Smooth muscle cell of the brain vasculature (primary cell): ENCODE measurements around the gene BACE1.

Experiments
- DNase-seq: peaks from one replicate; pipeline ENCODE4 v3.0.0-alpha.2; 2012; ENCODE audit warnings: low read depth, low spot score

BACE1 gene

GRCh38 chr11:117309310-117309709 is 6.7 kb downstream of the BACE1 start:
- DNase-seq = no peak

- no peak for DNase-seq
These were observed 10.9 kb downstream of the BACE1 start for GRCh38 chr11:117305145-117305544.

DNA sequence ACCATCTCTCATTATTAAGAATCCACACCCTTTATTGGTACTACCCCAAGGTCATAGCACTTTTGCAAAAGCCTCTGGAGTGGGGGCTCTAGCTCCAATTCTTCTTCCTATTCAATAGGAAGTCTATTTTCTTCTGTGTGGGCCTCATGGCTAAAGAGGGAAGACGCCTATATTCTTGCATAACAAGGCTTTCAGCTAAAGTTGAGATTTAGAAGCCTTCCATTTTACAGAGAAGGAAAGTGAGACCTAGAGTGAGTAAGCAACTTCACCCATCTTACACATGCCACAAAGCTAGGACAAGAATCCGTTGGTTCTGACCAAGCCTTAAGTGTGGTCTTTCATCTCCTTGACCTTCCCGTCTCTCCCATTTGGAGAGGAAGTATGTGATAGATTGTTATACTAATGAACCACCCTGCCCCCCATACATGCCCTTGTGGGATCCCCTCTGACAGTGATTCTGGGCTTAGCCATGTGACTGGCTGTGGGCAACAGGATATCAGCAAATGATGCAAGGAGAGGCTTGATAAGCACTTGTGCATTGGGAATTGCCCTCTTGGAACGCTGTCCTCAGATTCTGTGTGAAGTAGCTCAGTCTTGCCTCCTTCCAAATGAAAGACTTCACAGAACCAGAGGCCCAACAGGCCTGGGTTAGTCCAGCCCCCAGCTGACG is 12.3 kb downstream of the BACE1 start:
- DNase-seq = no peak

- no peak for DNase-seq
These were observed 13.0 kb downstream of the BACE1 start for GRCh38 chr11:117303101-117303500.

DNA sequence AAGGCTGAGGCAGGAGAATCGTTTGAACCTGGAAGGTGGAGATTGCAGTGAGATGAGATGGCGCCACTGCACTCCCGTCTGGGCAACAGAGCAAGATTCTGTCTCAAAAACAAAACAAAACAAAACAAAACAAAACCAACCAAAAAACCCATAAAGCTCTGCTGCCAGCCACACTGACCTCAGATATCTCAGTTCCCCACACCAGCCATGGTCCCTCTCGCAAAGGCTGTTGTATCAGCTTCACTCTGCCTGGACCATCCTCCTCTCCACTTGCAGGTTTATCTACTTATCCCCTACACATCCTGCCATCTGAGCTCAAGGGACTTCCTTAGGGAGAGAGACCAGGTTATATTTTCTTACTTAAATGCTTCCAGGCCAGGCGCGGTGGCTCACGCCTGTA is 13.8 kb downstream of the BACE1 start:
- no peak for DNase-seq

DNA sequence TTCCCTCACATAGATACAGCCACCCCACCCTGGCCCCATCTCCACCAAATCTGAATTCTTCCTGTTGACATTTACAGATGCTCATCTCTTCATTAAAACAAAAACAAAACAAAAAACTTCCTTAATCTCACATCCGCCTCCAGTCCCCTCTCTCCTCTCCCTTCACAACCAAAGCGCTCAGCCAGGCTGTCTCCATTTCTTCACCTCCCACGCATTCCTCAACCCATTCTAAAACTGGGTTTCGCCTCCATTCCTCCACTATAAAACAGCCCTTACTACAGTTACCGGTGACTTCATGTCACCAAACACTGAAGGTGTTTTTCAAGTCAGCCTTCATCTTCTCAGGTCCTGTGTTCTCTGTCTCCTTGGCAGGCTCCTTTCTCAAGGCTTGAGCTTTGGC is 15.3 kb downstream of the BACE1 start:
- no peak for DNase-seq

DNA sequence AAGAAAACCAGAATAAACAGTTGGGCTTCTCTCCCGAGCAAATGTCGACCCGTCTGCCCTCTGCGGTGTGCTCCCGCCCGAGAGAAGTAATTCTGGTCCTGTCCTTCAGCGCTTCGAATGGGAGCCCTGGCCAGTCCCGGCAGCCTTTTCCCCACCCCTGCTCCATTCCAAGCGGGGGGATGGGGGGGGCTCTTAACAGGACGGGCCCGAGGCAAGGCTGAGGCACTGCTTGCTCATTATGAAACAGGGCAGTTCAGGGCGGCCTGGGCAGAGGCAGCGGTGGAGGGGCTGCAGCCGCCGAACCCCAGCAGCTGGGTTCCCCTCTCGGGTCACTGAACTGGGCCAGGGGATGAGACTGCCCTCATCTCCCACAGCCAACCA is 15.8 kb downstream of the BACE1 start:
- DNase-seq = no peak

GRCh38 chr11:117299351-117300282 is 16.4 kb downstream of the BACE1 start:
- DNase-seq = no peak

DNA sequence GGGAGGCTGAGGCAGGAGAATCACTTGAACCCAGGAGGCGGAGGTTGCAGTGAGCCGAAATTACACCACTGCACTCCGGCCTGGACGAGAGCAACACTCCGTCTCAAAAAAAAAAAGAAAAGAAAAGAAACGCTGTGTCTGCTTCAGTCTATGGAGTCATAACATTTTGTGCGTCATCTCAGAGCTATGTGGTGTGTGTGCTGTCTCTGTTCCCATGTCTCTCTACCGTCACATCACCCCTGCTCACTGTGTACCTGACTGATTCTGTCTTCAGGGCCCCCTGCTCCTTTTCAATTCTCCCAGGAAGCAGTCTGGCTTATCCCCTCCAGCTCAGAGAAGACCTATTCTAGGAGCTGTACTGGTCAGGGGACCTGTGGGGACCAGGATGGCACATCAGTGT is 17.9 kb downstream of the BACE1 start:
- DNase-seq = no peak

DNA sequence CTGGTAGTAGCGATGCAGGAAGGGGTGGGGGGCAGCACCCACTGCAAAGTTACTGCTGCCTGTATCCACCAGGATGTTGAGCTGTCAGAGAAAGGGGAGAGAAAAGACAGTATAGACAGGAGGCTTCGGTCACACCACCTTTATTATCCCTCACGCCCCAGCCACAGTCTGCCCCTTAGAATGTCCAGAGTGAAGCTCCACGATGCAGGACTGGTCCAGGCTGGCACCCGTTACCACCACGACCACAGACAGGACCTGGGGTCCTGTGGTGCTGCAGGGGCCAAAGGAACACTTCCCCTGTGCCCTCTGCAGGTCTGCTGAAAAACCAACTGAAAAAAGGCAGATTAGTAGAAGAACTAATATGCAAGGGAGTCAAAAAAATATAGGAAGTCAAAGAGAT is 19.2 kb downstream of the BACE1 start:
- DNase-seq = no peak

GRCh38 chr11:117295438-117296137 is 20.5 kb downstream of the BACE1 start:
- no peak for DNase-seq

GRCh38 chr11:117292616-117293015 is 23.4 kb downstream of the BACE1 start:
- DNase-seq = no peak

- DNase-seq = no peak
These were observed 25.2 kb downstream of the BACE1 start, which contains the start of gene BACE1-AS for GRCh38 chr11:117290809-117291396. TSS of gene BACE1-AS (plus strand) at chr11:117291346.

GRCh38 chr11:117289795-117290194 is 26.3 kb downstream of the BACE1 start:
- DNase-seq = no peak

- DNase-seq = no peak
These were observed 28.4 kb downstream of the BACE1 start for GRCh38 chr11:117287668-117288067.

- DNase-seq = no peak
These were observed 29.5 kb downstream of the BACE1 start for GRCh38 chr11:117286588-117286987.

DNA sequence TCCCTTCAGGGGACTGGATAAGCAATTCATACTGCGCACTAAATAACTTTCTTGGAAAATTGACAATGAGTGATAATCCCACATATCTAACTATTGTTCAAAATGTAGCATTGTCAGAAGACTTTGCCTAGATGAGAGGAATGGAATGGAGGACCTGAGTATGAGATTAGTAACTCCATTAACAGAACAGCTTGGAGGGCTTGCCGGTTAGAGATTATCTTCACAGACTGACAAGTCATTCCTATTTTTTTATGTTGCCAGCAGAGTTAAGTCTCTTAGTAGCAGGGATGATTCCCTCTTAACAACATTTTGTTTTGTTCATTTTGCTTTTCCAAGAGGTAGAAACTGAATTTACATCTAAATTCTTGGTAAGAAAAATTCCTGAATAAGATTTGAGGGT is 32.0 kb downstream of the BACE1 start:
- no peak for DNase-seq

GRCh38 chr11:117282956-117283355 is 33.1 kb downstream of the BACE1 start:
- no peak for DNase-seq

GRCh38 chr11:117281869-117282268 is 34.2 kb downstream of the BACE1 start:
- no peak for DNase-seq

DNA sequence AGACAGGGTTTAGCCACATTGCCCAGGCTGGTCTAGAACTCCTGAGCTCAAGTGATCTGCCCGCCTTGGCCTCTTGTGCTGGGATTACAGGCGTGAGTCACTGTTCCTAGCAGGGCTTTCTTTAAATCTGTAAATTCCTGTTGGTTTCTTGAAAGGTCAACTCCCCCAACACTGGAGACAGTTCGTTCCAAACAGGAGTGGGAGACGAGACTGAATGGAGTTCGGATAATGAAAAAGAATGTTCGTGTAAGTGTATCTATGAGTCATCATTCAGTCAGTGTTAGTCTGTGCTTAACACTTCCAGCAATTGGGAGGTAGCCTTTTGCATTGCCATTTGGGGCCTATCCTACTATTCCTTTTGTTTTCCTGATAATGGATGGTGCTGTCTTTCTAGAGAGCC is 34.9 kb downstream of the BACE1 start:
- peak; percentile 57 for DNase-seq

DNA sequence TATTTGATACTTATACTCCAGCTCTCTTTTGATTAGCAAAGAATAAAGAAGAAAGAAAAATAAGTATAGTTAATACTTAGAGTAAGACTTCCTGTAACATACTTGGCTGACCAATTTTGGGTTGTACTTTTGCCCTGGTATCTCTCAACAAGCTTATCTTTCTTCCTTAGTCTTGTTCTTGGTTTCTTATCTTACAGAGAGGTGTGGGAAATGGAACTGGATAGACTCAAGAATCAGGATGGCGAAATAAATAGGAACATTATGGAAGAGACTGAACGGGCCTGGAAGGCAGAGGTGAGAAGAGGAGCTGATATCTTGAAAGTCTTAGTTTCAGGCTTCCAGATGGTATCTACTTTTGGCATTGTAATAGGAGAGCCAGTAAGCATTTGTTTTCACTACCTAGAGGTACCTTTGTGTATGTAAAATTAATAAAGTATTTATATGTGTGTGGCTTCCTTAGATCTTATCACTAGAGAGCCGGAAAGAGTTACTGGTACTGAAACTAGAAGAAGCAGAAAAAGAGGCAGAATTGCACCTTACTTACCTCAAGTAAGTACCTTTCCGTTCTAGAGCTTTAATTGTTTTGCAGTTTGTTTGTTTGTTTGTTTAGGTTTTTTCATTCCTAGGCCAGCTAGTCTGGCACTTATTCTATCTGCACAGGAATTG is 36.2 kb downstream of the BACE1 start:
- no peak for DNase-seq
